RWPE1 (cell line): Measurements from ENCODE around the gene UBE2Q1.

ENCODE experiments used
- CTCF ChIA-PET: fragments of 350-600 bp; sonication (Branson Sonifier 250); formaldehyde crosslinking; extraction: SDS; loops from one replicate; lab custom pipeline; 2021; lab: Yijun Ruan, JAX
- POLR2A ChIA-PET: fragments of 400-600 bp; formaldehyde crosslinking; extraction: SDS; loops from one replicate; lab custom pipeline; 2020; ENCODE audit warnings: antibody characterized with exemption; ENCODE audit not compliant: low non-redundant PET; lab: Yijun Ruan, JAX
- DNase-seq: peaks from one replicate; pipeline ENCODE4 v3.0.0; 2012; ENCODE audit warnings: low spot score
- H3K27ac ChIP-seq: fragments of 450-650 bp; 2 replicates; pipeline ENCODE4 v1.5.1; 2017
- CTCF ChIP-seq: fragments of 450-650 bp; conservative IDR thresholded peaks from 2 replicates; pipeline ENCODE4 v1.5.1; 2017; ENCODE audit warnings: low read depth, mild to moderate bottlenecking

Gene UBE2Q1

GRCh38 chr1:154598871-154599635 is 40.6 kb upstream of the UBE2Q1 start:
- no peak overlapping the region for H3K27ac ChIP-seq
- CTCF ChIA-PET: no interaction called here
- POLR2A ChIA-PET: no interaction called here
- DNase-seq: no peak
- no peak for TF ChIP-seq CTCF

- POLR2A ChIA-PET: no interaction called here
- CTCF ChIA-PET: interaction anchor here (0.6 to 0.8 kb wide), 2 partner anchors 185 to 720 kb away, joined by 4 to 5 read pairs; no protein-coding TSS in a partner anchor
- no peak for TF ChIP-seq CTCF
These were observed 37.2 kb upstream of the UBE2Q1 start for GRCh38 chr1:154595621-154596020.

GRCh38 chr1:154594811-154595210 is 36.3 kb upstream of the UBE2Q1 start:
- DNase-seq: no peak
- no peak overlapping the region for H3K27ac ChIP-seq
- ChIA-PET POLR2A (interaction anchor here (0.6 kb wide), 1 partner anchor 178 kb away, joined by 3 read pairs; no protein-coding TSS in a partner anchor), CTCF (interaction anchor here (0.5 to 0.8 kb wide), 4 partner anchors 10 to 719 kb away, joined by 3 to 6 read pairs (median 4); no protein-coding TSS in a partner anchor)
- TF ChIP-seq CTCF: no peak

More at GRCh38 chr1:154595621-154596020, 37.2 kb upstream of the UBE2Q1 start:
- H3K27ac ChIP-seq: no peak overlapping the region
- DNase-seq: no peak

GRCh38 chr1:154593390-154593789 is 34.9 kb upstream of the UBE2Q1 start:
- ChIA-PET CTCF (no interaction called here), POLR2A (no interaction called here)
- no peak overlapping the region for H3K27ac ChIP-seq
- TF ChIP-seq CTCF: no peak
- DNase-seq: no peak

- POLR2A ChIA-PET: no interaction called here
These were observed 32.7 kb upstream of the UBE2Q1 start for GRCh38 chr1:154591206-154591605.

GRCh38 chr1:154590756-154591155 is 32.3 kb upstream of the UBE2Q1 start:
- ChIA-PET POLR2A (no interaction called here), CTCF (interaction anchor here (0.6 to 0.7 kb wide), 2 partner anchors 288 to 331 kb away, joined by 3 read pairs; no protein-coding TSS in a partner anchor)
- no peak overlapping the region for H3K27ac ChIP-seq
- TF ChIP-seq CTCF: no peak
- no peak for DNase-seq

More at GRCh38 chr1:154591206-154591605, 32.7 kb upstream of the UBE2Q1 start:
- CTCF ChIA-PET: interaction anchor here (0.6 kb wide), 1 partner anchor 288 kb away, joined by 3 read pairs; no protein-coding TSS in a partner anchor
- H3K27ac ChIP-seq: no peak overlapping the region
- TF ChIP-seq CTCF: no peak
- no peak for DNase-seq
